GM19324 (cell line): ENCODE data around the gene BCL7A.

Experiments used
- ATAC-seq: cut with Tn5 transposase; IDR thresholded peaks from one replicate; pipeline ENCODE4 v1.9.1; 2021; ENCODE audit warnings: mild to moderate bottlenecking, moderate library complexity; ENCODE audit not compliant: unreplicated experiment, low FRiP score

Gene BCL7A

DNA sequence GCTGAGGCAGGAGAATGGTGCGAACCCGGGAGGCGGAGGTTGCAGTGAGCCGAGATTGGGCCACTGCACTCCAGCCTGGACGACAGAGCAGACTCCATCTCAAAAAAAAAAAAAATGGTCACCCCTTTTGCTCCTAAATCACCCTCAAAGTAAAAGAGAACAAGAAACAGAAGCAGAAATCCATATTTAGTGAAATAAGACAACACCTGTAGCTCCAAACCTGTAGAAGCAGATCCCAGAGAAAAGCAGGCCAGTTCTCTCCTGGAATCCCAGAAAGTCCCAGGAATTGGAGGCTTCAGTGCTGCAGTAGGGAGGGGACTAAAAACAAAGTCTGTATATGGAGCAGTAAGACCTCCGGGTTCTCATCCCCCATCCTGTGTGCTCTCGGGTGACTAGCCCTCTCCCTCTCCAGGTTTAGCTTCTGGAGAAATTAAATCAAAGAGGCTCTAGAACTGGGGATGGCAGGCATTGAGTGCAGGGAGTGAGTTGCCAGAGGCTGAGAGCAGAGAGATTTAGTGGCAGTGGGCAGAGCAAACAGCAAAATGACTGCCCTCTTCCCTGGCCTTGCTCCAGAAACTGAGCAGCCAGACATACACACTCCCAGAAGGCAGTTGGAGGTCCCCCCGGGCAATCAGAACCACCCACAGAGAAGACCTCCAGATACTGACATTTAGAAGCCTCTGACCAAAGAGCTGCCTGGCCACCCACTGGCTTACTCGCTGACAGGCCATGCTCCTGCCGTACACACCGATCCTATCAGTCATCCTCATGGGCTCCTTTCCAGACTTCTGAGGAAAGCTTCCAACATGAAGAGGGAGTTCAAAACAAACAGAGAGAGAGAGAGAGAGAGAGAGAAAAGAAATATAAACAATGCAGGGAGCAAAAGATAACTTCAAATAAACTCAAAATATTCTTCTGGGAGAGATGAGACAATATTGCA lies 50.6 kb downstream of the BCL7A start:
- no peak for ATAC-seq

DNA sequence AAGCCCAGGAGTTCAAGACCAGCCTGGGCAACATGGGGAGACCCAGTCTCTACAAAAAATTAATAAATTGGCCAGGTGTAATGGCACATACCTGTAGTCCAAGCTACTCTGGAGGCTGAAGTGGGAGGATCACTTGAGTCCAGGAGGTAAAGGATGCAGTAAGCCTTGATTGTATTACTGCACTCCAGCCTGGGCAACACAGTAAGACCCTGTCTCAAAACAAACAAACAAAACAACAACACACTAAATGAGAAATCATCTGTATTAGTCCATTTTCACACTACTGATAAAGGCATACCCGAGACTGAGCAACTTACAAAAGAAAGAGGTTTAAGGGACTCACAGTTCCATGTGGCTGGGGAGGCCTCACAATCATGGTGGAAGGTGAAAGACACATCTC lies 52.1 kb downstream of the BCL7A start:
- no peak for ATAC-seq

DNA sequence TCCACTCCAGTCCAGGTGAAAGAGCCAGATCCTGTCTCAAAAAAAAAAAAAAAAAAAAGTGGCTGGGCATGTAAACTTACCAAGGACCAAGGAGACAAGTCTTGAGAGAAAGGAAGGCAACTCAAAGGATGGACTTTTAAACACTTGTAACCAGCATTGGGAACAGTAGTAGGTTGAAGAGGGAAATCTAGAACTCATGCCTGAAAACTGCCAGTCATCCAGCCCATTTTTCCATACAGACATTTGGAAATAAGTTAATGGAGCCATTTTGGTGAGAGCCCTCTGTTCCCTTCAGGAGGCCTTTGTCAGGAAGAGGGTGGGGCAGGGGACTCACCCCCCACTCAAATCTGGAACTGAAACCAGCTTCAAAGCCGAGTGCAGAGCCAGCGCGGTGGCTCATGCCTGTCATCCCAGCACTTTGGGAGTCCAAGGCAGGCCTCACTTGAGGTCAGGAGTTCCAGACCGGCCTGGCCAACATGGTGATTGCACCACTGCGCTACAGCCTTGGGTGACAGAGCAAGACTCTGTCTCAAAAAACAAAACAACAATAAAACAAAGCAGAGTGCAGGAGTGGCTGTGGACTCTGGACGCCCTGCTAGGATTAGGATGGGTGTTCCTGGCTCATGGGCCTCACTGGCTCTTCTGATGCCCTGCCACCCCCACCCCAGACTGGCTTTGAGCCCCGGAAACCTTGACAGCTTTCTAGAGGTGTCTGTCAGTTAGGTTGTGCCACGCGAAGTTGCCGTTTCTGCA lies 55.2 kb downstream of the BCL7A start:
- no peak for ATAC-seq

DNA sequence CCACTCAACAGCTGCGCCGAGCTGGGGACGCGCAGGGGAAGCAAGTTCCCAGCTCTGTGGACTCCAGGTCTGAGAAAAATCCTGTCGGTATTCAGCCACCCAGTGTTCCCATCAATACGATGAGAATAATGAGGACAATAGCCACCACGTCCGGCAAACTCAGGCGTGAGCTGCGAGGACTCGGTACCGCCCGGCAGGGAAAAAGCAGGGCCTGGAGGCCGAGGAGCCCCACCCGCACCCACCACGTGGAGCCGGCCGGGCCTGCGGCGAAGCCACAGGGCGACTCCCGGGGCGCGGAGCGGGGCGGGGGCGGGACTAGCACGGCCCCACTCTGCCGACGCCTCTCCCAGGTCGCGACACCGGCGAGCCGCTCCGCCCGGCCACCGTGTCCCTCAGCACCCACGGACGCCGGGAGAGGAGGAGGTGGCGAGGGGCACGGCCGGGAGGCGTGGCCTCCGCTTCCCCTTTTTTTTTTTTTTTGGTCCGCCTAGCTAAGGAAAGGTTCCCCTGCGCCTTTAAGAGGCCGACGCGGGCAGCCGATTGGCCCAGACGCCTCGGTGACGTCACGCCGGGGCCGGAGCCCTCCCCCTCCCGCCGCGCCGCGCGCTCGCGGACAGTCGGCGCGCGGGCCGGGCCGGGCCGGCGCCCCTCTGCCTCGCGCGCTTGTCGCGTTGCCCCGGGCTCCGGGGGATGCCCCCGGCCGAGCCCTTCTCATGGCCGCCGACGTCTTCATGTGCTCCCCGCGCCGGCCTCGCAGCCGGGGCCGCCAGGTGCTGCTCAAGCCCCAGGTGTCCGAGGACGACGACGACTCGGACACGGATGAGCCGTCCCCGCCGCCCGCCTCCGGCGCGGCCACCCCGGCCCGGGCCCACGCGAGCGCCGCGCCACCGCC lies 56.7 kb downstream of the BCL7A start, which contains the start of gene MLXIP:
Gene MLXIP (plus strand): TSS at position 616 of the 892 bp plus-strand sequence. CDS start 98 bp downstream, at position 714.
- ATAC-seq = peak; percentile 94

- no peak for ATAC-seq
Measured at GRCh38 chr12:122079033-122079531, 57.4 kb downstream of the BCL7A start.

DNA sequence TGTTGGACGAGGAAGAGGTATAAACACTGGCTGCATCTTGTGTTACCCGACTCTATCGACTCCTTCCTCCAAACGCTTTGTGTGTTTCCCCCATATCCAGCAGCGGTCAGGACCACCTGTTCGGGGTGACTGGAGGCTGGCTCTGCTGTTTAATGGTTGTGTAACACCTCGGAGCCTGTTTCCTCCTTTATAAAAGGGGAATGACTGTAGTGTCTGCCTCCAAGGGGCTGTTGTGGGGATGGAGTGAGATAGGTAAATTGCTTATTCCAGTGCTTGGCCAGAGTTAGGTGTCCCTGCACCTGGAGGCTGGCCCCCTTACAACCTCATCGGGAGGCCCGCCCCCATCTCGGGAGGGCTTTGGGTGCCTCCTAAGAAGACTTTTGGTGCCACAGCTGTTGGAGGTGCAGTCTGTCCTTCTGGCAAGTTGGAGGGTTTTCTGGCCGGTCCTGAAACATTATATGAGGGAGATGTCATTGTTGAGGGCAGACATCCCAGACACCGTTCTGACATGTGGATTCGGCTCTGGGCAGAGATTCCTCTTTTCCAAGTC lies 57.9 kb downstream of the BCL7A start:
- no peak for ATAC-seq

- ATAC-seq = no peak
Measured at GRCh38 chr12:122080149-122081082, 58.7 kb downstream of the BCL7A start.

- ATAC-seq = no peak
Measured at GRCh38 chr12:122081083-122081696, 59.5 kb downstream of the BCL7A start.

DNA sequence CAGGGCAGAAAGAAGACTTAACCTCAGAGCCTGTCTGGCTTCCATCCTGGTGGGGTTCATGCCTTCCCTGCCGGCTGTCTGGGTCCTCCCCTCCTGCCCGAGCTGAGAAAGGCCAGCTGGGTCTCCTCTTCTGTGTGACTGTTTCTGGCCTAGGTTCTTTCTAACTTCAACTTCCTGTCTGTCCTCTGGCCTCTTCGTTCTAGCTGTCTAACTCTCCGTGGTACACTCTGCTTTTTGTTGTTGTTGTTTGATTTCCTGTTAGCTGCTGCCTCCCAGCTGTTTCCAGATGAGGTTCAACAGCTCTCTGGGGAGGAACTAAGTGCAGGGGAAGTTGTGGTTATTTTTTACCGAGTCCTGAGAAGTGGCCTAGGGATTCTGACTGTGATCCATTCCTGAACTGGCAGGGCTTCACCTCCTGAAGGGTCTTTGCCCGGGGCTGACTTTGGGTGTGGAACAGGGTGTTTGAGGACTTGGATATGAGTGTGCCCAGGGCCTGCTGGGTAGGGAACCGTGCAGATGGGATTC lies 60.1 kb downstream of the BCL7A start:
- no peak for ATAC-seq

DNA sequence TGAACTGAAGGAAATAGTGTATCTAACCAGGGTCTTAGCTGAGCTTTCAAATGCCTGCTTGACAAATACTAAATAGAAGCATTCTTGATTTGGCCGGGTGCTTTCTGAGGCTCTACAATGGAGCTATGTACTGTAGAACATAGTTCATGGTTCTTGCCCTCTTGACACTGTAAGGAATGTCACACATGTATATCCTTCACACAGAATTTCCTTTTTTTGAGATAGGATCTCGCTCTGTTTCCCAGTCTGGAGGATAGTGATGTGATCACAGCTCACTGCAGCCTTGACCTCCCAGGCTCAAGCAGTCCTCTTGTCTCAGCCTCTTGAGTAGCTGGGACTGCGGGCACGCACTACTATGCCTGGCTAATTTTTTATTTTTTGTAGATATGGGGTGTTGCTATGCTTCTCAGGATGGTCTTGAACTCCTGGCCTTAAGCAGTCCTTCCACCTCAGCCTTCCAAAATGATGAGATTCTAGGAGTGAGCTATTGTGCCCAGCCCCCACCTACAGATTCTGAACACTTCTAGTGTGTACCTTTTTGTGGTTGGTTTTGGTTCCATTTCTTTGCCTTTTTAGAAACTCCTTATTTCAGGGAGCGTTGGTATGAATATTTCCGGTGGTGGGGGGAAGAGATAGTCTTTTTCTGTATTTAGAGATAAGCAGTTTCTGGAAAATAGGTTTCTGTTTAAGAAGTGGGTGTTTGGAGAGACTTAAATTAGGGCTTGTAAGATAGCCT lies 61.1 kb downstream of the BCL7A start:
- ATAC-seq = no peak

DNA sequence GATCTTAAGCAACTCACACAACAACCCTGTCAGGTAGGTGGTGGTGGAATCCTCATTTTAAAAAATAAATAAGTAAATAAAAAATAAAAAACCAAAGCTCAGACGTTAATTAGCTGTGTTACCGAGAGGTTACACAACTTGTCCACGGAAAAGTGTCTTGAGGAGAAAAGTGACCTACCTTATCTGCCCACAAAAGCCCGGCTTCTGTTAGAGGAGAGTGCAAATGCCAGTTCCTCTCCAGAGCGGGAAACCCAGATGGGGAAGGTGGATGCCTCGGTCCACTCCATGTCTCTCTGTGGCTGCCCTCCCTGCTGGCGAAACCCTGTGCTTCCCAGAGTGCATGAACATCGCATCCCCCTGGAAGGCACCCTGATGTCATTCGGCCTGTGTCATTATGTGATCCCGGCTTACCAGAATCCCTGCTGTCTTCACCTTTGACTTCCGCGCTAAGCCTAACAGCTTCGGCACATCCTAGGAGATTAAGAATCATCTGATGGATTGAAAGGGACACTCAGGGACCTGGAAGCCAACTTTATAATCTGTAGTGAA lies 63.2 kb downstream of the BCL7A start:
- no peak for ATAC-seq

DNA sequence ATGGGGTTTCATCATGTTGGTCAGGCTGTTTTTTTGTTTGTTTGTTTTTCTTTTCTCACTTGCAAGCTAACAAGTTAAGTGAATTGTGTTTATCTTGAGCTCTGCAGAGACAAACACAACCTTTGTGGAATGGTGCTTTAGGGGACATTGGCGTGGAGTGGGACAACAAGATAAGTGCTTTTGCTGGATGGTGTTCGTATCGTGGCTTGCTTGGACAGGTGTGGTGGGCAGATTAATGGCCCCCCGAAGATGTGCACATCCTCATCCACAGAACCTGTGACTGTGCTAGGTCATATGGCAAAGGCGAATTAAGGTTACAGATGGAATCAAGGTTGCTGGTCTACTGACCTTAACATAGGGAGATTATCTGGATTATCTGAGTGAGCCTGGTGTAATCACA lies 63.9 kb downstream of the BCL7A start:
- no peak for ATAC-seq

DNA sequence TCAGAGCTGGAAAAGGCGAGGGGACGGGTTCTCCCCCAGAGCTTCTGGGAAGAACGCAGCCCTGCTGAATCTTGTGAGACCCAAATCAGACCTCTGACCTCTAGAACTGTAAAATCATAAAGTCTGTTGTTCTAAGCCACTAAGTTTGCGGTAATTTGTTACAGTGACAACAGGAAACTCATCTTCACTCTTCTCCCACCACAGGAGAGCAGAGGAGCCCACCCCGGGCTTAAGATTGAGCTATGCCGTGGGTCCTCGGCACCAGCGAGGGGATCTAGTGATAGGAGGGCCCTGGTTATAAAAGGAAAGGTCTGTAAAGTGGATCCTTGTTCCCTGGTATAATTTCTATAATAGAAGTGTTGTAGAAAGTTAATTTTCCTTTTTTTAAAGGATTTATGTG lies 64.4 kb downstream of the BCL7A start:
- ATAC-seq = no peak

DNA sequence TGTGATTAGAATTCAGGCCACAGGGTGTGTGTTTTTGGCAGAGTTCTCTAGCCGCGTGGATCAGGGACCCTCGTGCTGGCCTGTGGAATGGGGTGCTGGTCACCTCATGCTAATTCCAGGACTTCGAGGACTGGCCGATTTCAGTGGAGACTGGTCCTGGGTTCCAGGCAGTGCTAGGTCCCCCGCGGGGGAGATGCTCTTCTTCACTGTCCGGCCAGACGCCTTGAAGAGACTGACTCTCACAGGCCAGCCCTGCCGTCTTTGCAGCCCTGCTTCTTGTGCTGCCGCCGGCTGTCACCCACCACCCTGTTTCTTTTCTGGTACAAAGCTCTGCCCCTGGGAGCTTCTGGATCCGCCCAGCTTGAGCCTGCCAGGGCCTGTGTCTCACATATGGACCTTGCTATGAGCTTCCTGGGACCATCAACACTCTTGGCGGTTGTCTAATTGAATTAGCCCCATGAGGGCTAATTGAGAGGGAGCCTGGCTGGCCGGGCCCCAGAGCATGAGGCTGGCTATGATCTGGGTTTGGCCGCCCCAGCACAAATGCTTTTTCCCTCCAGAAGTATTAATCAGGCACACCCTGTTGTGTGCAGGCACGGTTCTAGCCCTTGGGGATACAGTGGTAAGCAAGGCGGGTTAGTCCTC lies 65.1 kb downstream of the BCL7A start:
- ATAC-seq = no peak

DNA sequence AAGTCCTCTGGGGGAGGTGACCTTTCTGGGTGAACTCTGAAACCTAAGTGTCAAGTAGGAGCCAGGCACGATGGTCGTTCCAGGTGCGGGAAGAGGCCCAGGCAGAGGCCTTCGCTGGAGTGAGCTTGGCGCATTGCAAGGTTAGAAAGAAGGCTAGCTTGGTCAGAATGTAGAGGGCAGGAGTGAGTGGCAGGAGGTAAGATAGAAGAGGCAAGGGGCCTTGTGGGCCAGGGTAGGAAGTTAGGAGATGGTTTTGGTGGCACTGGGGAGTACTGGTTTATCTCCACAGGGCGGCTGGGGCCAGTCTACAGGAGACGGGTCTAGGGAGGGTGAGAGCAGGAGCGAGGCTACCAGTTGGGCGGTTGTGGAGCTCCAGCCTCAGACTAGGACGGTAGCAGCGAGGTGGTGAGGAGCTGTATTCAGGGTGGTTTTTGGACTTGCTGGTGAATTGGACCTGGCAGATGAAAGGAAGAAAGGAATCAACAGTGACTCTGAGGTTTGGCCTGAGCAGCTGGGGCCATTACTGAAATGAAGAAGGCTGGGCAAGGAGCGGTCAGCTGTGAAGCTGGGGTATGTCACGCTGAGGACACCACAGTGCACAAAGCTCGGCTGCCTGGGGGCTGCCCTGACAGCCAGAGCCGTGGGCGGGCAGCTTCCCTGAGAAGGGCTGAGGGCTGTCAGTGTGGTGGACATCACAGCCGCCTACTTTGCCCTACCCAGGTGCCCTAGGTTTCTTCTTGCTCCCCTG lies 65.9 kb downstream of the BCL7A start:
- ATAC-seq = no peak

- no peak for ATAC-seq
Measured at GRCh38 chr12:122088179-122088810, 66.6 kb downstream of the BCL7A start.
